HG02763 (cell line): Measurements from ENCODE around the gene SMAD4.
"Not testable (repeated sequence)": the region's sequence is repeated elsewhere in the genome, so short reads cannot be mapped to it uniquely, and the experiment has no call there.

Experiments used
- ATAC-seq: cut with Tn5 transposase; IDR thresholded peaks from one replicate; pipeline ENCODE4 v1.9.1; 2021; ENCODE audit warnings: mild to moderate bottlenecking, moderate library complexity; ENCODE audit not compliant: unreplicated experiment

The SMAD4 gene

GRCh38 chr18:51029694-51030536 lies at the start of gene SMAD4:
TSS of gene SMAD4 (plus strand) at chr18:51030213. CDS start at chr18:51047047, 16,834 bp downstream.
- peak; percentile 82 for ATAC-seq

- ATAC-seq: no peak
Measured at GRCh38 chr18:50981381-50981780, 48.6 kb upstream of the SMAD4 start.

GRCh38 chr18:50982086-50982801 lies 47.8 kb upstream of the SMAD4 start:
- no peak for ATAC-seq

GRCh38 chr18:50982802-50983179 lies 47.2 kb upstream of the SMAD4 start:
- ATAC-seq: no peak

GRCh38 chr18:50986360-50987087 lies 43.5 kb upstream of the SMAD4 start:
- no peak for ATAC-seq

GRCh38 chr18:50987261-50987660 lies 42.8 kb upstream of the SMAD4 start:
- no peak for ATAC-seq

- no peak for ATAC-seq
Measured at GRCh38 chr18:50989711-50990110, 40.3 kb upstream of the SMAD4 start.

- ATAC-seq: no peak
Measured at GRCh38 chr18:50992351-50992762, 37.7 kb upstream of the SMAD4 start.

- no peak for ATAC-seq
Measured at GRCh38 chr18:50994031-50994430, 36.0 kb upstream of the SMAD4 start.

- not testable (repeated sequence) for ATAC-seq
Measured at GRCh38 chr18:51003174-51003573, 26.8 kb upstream of the SMAD4 start.

GRCh38 chr18:51006061-51006818 lies 23.8 kb upstream of the SMAD4 start:
- no peak for ATAC-seq

GRCh38 chr18:51006948-51007789 lies 22.8 kb upstream of the SMAD4 start:
- no peak for ATAC-seq

- ATAC-seq: no peak
Measured at GRCh38 chr18:51007790-51008139, 22.2 kb upstream of the SMAD4 start.

GRCh38 chr18:51009072-51009471 lies 20.9 kb upstream of the SMAD4 start:
- no peak for ATAC-seq

- no peak for ATAC-seq
Measured at GRCh38 chr18:51010218-51010617, 19.8 kb upstream of the SMAD4 start.

GRCh38 chr18:51011709-51012108 lies 18.3 kb upstream of the SMAD4 start:
- no peak for ATAC-seq

- no peak for ATAC-seq
Measured at GRCh38 chr18:51012441-51012840, 17.6 kb upstream of the SMAD4 start.

GRCh38 chr18:51013259-51013658 lies 16.8 kb upstream of the SMAD4 start:
- ATAC-seq: no peak

GRCh38 chr18:51017140-51017879 lies 12.7 kb upstream of the SMAD4 start:
- ATAC-seq: no peak
